ENCODE results near the gene ISG20L2.

ISG20L2 gene

DNA sequence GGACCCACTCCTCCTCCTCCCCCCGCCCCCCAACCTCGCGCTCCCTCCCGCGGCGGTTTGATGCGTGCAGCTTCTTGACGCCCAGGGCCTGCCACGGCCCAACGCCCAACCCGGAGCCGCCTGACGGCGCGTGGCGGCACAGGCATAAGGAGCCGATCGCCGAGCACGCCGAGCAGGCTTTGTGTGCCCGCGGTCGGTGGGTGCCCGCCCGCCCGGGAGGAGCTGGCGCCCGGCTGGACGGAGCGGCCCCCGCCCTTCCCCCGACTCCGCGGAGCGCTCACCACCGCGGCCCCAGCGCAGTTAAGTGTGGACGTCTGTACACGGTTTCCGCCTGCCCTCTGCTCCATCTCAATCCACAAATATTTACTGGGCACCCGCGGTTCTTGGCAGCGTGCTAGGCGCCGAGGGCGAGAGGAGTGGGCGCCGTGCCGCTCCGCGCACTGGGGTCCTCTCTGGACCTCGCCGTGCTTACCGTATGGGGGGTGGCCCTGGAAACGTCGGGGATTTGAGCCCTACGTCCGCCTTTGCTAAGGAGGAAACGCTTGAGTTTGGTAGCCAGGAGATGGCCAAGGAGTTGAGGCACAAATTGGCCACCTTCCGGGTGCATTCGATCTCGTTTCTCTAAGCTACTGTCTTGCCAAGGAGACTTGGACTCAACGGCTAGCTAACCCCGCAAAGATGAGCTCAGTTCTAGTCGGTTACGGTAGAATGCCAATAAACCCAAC lies 23.4 kb upstream of the ISG20L2 start:
- peak overlapping the region; percentile 69 for H3K4me3 ChIP-seq (ENCODE audit: control insufficient read depth, low read depth, low read length)
- DNase-seq (ENCODE audit: low read depth), result peak; percentile 76
- TF ChIP-seq, protein P1, sequence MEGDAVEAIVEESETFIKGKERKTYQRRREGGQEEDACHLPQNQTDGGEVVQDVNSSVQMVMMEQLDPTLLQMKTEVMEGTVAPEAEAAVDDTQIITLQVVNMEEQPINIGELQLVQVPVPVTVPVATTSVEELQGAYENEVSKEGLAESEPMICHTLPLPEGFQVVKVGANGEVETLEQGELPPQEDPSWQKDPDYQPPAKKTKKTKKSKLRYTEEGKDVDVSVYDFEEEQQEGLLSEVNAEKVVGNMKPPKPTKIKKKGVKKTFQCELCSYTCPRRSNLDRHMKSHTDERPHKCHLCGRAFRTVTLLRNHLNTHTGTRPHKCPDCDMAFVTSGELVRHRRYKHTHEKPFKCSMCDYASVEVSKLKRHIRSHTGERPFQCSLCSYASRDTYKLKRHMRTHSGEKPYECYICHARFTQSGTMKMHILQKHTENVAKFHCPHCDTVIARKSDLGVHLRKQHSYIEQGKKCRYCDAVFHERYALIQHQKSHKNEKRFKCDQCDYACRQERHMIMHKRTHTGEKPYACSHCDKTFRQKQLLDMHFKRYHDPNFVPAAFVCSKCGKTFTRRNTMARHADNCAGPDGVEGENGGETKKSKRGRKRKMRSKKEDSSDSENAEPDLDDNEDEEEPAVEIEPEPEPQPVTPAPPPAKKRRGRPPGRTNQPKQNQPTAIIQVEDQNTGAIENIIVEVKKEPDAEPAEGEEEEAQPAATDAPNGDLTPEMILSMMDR (IDR thresholded peaks at IDR 0.05; ENCODE audit: control insufficient read depth, insufficient read depth, low read depth, low read length, missing control alignments), result no peak

DNA sequence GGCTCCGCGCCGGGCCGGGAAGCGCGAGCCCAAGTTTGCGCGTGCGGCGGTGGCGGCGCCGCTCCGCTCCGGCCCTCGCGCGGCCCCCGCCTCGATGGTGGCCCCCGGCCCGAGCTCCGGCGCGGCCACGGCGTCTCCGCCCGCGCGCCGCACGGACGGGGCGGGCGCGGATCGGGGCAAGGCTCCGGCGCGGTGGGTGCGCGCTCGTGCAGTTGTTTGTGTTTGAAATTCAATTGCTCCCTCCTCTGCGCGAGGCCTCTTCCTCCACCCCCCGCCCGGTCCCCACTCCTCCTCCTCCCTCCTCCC lies 22.8 kb upstream of the ISG20L2 start, which contains the start of gene HDGF:
Gene HDGF, minus strand, starts transcription at position 225 of the 306 bp plus-strand sequence. CDS start 246 bp downstream, outside the sequence.
- no peak for DNase-seq (ENCODE audit: low read depth)
- TF ChIP-seq, protein P1 (IDR thresholded peaks at IDR 0.05; ENCODE audit: control insufficient read depth, insufficient read depth, low read depth, low read length, missing control alignments), result no peak
- peak within 1 kb of the TSS; percentile 69 for H3K4me3 ChIP-seq (ENCODE audit: control insufficient read depth, low read depth, low read length)

DNA sequence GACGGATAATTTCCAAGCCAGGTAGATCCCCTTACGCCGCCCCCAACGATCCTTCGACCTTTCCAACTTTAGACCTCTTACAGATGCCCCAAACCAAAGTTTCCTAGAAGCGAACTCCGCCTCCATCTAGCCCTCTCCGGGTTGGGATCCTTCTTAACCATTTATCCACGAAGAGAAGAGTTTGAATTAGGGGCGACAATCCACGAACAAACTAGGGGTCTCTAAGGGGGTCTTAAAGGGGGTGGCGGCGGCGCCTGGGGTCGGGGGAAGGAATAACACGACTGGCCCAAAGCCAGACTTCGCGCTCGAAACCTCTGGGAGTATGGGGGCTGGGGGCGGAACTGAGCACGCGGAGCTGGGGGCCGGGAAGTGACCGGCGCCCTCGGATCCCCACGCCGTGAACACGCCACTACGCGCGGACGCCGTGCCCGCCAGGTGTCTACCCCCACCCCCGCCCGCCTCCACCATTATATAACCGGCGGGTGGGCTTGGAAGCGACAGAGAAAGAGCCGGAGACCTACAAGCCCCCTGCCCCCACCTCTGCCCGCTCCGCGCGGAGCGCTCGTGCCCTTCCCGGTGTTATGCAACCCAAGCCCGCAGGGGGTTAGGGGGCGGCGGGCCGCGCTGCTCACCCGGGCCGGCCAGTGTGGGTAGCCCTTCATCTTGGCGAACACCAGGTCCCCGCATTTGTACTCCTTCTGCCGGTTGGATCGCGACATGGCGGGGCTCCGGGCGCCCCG lies 22.3 kb upstream of the ISG20L2 start:
- H3K4me3 ChIP-seq (ENCODE audit: control insufficient read depth, low read depth, low read length), result peak overlapping the region; percentile 69
- TF ChIP-seq, protein P1 (IDR thresholded peaks at IDR 0.05; ENCODE audit: control insufficient read depth, insufficient read depth, low read depth, low read length, missing control alignments), result no peak
- no peak for DNase-seq (ENCODE audit: low read depth)

DNA sequence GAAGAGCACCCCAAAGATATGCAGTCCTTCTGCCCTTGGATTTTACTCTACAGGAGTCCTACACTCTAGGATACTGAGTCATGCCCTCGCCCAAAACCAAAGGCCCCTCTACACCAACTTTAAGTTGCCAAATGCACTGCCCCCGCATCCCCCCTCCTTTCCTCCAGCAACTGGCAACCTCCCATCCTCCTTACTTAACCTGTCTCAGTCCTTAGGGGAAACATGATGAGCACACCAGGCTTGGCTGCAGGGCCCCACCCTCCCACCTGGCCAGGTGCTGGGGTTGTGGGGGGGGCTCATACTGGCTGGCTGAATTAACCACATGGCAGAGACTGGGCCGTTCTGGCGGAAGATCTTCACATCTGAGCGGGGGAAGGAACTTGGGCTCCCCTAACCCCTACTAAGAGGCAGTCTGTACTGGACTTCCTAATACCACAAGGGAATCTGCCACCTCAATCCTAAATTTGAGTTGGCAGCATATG lies 21.7 kb upstream of the ISG20L2 start:
- no peak for DNase-seq (ENCODE audit: low read depth)
- TF ChIP-seq, protein P1 (IDR thresholded peaks at IDR 0.05; ENCODE audit: control insufficient read depth, insufficient read depth, low read depth, low read length, missing control alignments), result no peak
- H3K4me3 ChIP-seq (ENCODE audit: control insufficient read depth, low read depth, low read length), result peak overlapping the region; percentile 69

DNA sequence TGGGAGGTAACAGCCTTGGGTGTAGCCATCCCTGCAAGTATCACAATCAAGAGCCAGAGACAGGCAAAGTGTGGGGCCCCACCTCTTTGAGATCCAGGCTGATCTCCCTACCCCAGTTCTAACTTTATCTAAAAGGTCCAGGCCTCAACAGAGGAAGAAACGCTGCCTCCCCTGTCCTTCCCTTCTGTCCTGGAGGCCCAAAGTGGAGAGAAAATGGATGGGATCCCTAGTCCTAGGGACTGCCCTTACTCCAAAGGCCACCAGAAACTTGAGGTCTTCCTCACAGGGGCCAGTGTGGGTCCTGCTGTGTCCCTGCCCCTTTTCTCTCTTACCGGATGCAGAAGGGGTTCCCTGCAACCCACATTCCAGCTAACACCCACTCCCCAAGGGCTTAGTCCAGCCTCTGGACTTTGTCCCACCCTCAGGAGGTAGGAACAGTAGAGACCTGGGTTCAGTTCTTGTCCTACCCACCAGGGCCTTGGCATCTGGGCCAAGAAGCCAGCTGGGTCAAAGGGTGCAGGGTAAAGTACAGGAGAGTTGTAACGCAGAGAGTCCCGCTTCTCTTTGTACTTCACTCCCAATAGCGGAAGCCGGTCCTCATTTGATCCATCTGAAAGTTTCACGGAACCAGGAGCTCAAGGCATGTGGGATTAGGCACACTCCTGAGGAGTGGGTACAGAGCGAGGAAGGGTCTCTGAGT lies 21.0 kb upstream of the ISG20L2 start:
- no peak for DNase-seq (ENCODE audit: low read depth)
- TF ChIP-seq, protein P1 (IDR thresholded peaks at IDR 0.05; ENCODE audit: control insufficient read depth, insufficient read depth, low read depth, low read length, missing control alignments), result no peak
- peak overlapping the region; percentile 69 for H3K4me3 ChIP-seq (ENCODE audit: control insufficient read depth, low read depth, low read length)

DNA sequence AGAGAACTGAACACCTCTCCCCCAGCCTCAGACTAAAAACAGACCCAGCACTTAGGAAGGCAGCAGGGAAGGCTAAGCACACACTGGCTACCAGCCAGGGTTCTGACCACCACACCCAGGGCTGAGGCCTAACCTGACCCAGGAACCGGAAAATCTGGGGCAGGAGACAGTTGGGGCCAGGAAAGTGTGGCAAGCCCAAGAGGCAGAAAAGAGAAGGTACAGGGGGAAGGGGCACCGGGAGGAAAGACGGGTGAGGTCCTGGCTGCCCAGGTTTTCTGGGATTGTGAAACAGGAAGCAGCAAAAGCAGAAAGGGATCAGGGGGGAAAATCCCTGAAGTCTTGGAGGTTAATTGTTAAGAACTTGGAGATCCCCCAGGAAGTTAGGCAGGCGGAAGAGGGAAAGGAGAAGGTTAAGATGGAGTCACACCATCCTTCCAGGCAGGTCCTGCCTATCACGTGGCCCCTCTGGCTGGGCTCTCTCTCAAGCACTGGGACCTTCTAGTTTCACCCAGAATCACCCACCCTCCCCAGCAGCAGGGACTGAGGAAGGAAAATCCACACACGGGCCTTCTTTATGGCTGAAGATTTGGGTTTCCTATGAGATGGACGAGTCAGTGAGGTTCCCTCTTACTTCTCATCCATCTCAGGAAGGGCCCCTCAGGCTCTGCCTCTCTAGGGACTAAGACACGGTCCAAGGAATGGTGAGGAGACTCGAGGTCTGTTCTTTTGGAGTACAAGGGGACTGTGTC lies 20.3 kb upstream of the ISG20L2 start:
- DNase-seq (ENCODE audit: low read depth), result no peak
- TF ChIP-seq, protein P1 (IDR thresholded peaks at IDR 0.05; ENCODE audit: control insufficient read depth, insufficient read depth, low read depth, low read length, missing control alignments), result no peak
- H3K4me3 ChIP-seq (ENCODE audit: control insufficient read depth, low read depth, low read length), result peak overlapping the region; percentile 69

All from AG09309 (cell line).